ENCODE results near the gene SPIN1.
"Not testable (repeated sequence)": the region's sequence is repeated elsewhere in the genome, so short reads cannot be mapped to it uniquely, and the experiment has no call there.

Gene SPIN1

DNA sequence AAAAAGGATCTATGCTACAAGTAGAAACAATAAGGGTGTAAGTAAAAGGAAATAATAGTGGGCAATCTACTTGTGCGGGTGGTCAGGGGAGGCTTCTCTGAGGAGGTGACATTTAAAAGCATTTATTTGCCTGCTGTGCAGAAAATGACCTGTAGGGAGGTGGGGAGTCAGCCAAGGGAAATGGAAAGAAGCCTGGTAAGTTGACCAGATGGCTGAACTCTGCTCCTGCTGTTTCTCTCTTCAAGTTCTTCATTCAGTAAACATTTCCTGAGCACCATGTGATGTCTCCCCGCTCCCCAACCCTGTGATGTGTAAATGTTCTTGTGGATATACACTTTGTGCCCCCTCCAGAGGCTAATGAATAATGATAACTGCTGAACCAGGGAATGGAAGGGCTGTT, 9.9 kb upstream of the SPIN1 start:
- TF ChIP-seq, protein P1, sequence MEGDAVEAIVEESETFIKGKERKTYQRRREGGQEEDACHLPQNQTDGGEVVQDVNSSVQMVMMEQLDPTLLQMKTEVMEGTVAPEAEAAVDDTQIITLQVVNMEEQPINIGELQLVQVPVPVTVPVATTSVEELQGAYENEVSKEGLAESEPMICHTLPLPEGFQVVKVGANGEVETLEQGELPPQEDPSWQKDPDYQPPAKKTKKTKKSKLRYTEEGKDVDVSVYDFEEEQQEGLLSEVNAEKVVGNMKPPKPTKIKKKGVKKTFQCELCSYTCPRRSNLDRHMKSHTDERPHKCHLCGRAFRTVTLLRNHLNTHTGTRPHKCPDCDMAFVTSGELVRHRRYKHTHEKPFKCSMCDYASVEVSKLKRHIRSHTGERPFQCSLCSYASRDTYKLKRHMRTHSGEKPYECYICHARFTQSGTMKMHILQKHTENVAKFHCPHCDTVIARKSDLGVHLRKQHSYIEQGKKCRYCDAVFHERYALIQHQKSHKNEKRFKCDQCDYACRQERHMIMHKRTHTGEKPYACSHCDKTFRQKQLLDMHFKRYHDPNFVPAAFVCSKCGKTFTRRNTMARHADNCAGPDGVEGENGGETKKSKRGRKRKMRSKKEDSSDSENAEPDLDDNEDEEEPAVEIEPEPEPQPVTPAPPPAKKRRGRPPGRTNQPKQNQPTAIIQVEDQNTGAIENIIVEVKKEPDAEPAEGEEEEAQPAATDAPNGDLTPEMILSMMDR (conservative IDR thresholded peaks at IDR 0.05; ENCODE audit: control insufficient read depth, insufficient read depth, low read depth, low read length), result peak; percentile 24
- peak; percentile 10 for DNase-seq (ENCODE audit: low read depth)
- H3K4me3 ChIP-seq (ENCODE audit: control insufficient read depth, low read depth, low read length), result no peak overlapping the region

DNA sequence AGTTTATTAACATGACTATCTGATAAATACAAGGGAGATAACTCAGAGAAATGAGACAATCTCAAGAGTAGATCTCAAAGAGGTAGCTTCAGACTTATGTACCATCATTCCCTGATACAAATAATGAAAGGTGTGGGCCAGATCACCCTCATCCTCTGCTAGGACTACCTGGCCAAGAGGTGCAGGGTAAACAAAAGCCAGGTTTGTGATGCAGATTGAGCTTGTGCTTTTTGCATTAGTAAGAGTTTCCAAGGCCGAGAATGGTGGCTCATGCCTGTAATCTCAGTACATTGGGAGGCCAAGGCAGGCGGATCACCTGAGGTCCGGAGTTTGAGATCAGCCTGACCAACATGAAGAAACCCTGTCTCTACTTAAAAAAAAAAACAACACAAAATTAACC, 8.9 kb upstream of the SPIN1 start:
- no peak for DNase-seq (ENCODE audit: low read depth)
- H3K4me3 ChIP-seq (ENCODE audit: control insufficient read depth, low read depth, low read length), result no peak overlapping the region
- TF ChIP-seq, protein P1 (conservative IDR thresholded peaks at IDR 0.05; ENCODE audit: control insufficient read depth, insufficient read depth, low read depth, low read length), result no peak

DNA sequence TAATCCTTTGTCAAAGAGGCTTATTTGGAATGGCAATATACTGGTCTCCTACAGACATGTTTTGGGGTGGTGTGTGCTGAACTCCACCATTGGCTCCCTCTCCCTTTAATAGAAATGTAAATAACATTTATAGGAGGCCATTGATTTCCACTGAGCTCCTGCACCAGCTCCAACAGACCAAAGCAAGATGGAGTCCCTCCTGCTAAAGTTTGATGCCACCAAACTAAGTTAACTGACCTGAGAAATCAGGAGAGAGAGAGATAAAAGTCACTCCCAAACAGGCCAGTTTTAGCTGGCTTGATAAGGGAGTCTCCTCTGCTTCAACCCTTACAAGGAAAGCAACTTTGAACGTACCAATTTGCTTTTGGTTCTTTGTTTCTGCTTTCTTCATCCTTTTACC, 8.1 kb upstream of the SPIN1 start:
- TF ChIP-seq, protein P1 (conservative IDR thresholded peaks at IDR 0.05; ENCODE audit: control insufficient read depth, insufficient read depth, low read depth, low read length), result no peak
- no peak for DNase-seq (ENCODE audit: low read depth)
- H3K4me3 ChIP-seq (ENCODE audit: control insufficient read depth, low read depth, low read length), result no peak overlapping the region

DNA sequence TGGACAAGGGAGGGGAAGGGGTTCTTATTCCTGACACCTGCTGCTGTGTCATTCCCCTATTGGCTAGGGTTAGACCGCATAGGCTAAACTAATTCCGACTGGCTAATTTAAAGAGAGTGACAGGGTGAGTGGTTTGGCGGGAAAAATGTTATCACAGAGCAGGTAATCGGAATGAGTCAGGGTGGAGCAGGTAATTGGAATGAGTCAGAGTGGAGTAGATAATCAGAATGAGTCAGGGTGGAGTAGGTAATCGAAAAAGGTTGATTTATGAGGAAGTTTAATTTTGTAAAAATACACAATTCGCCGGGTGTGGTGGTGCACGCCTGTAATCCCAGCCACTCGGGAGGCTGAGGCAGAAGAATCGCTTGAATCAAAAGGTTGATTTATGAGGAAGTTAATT, 6.9 kb upstream of the SPIN1 start:
- H3K4me3 ChIP-seq (ENCODE audit: control insufficient read depth, low read depth, low read length); DNase-seq (ENCODE audit: low read depth): not testable (repeated sequence)

DNA sequence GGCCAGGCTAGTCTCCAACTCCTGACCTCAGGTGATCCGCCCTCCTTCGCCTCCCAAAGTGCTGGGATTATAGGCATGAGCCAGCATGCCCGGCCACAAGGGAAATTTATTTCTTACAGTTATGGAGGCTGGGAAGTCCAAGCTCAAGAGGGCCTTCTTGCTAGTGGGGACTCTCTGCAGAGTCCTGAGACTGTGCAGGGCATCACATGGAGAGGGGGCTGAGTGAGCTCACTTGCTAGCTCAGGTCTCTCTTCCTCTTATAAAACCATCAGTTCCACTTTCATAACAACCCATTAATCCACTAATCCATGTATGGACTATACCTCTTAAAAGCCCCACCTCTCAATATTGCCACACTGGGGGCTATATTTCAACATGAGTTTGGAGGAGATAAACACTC, 5.1 kb upstream of the SPIN1 start:
- H3K4me3 ChIP-seq (ENCODE audit: control insufficient read depth, low read depth, low read length), result no peak overlapping the region
- TF ChIP-seq, protein P1 (conservative IDR thresholded peaks at IDR 0.05; ENCODE audit: control insufficient read depth, insufficient read depth, low read depth, low read length), result no peak
- DNase-seq (ENCODE audit: low read depth), result no peak

DNA sequence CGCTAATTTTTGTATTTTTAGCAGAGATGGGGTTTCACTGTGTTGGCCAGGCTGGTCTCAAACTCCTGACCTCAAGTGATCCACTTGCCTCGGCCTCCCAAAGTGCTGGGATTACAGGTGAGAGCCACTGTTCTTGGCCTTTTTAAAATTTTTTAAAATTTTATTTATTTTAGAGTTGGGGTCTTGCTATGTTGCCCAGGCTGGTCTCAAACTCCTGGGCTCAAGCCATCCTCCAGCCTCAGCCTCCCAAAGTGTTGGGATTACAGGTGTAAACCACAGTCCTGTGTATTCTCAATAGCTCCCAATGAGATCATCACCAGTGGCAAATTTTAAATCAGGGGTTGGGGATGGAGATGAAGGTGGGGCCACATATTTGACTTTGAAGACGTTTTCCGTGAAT, 2.1 kb upstream of the SPIN1 start:
- not testable (repeated sequence) for DNase-seq (ENCODE audit: low read depth); H3K4me3 ChIP-seq (ENCODE audit: control insufficient read depth, low read depth, low read length)

DNA sequence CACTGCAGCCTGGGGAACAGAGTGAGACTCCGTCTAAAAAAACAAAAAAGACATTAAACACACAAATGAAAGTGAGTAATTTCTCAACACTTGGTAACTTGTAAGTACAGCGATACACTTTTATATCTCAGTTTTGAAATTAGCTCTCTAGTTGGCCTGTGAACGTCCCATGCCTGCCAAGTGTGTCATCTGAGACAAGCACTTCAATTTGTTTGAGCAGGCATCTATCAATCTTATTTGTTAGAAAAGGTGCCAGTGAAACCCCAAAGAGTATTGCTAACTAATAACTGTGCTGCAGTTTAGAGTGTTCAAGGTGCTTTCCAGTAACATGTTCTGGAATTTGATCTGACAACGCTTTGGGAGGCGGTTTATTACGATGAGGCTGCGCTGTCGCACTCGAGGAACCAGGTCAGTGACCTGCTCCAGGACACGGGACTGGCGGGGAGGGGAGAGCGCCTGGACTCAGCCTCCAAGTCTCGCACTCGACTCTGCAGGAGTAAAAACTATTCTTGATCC, 1.1 kb upstream of the SPIN1 start:
- TF ChIP-seq, protein P1 (conservative IDR thresholded peaks at IDR 0.05; ENCODE audit: control insufficient read depth, insufficient read depth, low read depth, low read length), result no peak
- H3K4me3 ChIP-seq (ENCODE audit: control insufficient read depth, low read depth, low read length), result peak overlapping the region; percentile 70
- DNase-seq (ENCODE audit: low read depth), result peak; percentile 35

DNA sequence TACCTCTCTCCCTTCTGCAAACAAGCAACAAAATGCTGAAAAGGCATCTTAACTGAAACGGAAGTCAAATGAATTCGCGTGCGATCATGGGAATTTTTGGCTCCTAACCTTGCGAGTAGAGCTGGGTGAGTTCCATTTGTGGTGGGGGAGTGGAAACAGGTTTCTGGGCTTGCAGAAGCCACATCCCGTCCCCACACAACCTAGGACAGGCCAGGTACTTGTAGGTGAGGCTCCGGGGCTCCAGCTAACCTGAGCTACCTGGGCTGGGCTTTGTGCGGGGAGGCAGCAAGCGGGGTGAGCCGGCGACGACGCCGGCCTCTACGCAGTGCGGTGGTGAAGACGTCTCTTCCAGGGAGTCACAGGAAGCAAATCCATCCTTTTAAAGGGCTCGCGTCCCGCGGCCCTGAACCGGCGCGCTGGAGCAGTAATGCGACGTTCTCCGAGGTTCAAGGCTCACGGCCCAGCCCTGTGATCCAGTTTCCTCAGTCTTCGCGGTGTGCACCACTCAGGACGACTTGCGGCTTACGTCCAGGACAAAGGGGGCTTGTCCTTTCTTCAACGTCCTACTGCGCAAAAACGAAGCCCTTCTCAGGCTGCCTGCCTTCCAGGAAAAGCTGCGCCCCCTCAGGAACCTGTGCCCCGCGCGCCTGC, 567 bp upstream of the SPIN1 start:
- TF ChIP-seq, protein P1 (conservative IDR thresholded peaks at IDR 0.05; ENCODE audit: control insufficient read depth, insufficient read depth, low read depth, low read length), result no peak
- DNase-seq (ENCODE audit: low read depth), result peak; percentile 39
- H3K4me3 ChIP-seq (ENCODE audit: control insufficient read depth, low read depth, low read length), result peak overlapping the region; percentile 70

All from fibroblast of mammary gland (primary cell).